HEK293 (cell line): ENCODE results near the gene PLK4.

Source experiments
- CTCF ChIA-PET: fragments of 350-600 bp; formaldehyde crosslinking; extraction: SDS; loops from one replicate; lab custom pipeline; 2021; ENCODE audit warnings: antibody characterized with exemption; lab: Yijun Ruan, JAX
- POLR2A ChIA-PET: fragments of 300-600 bp; formaldehyde crosslinking; extraction: SDS; loops from one replicate; lab custom pipeline; 2020; ENCODE audit warnings: antibody characterized with exemption, inconsistent platforms; lab: Yijun Ruan, JAX
- H3K27ac ChIP-seq: fragments of 200-500 bp; sonication (Bioruptor generic); 2 replicates; pipeline ENCODE4 v1.5.1; 2014; ENCODE audit warnings: low read depth, low read length, control low read depth, inconsistent platforms; ENCODE audit errors: extremely low read depth
- H3K36me3 ChIP-seq, 2 experiments: fragments of 200-500 bp in 1 of 2; sonication (Bioruptor generic) in 1 of 2; 1 replicate in 1 of 2; 2 replicates in 1 of 2; pipeline ENCODE4 v1.5.1; 2014 to 2017; ENCODE audit warnings: inconsistent platforms in 2 of 2, low read length in 2 of 2; ENCODE audit not compliant: control insufficient read depth in 2 of 2, insufficient read depth in 1 of 2
- H3K4me1 ChIP-seq: fragments of 200-500 bp; sonication (Bioruptor generic); 2 replicates; pipeline ENCODE4 v1.5.1; 2014; ENCODE audit warnings: mild to moderate bottlenecking, low read length, inconsistent platforms; ENCODE audit not compliant: control insufficient read depth, insufficient read depth
- H3K4me3 ChIP-seq: 2 replicates; pipeline ENCODE4 v1.5.1; 2011; ENCODE audit warnings: low read depth, mild to moderate bottlenecking, control low read depth, low read length, moderate library complexity
- H3K9me3 ChIP-seq: fragments of 200-500 bp; sonication (Bioruptor generic); 2 replicates; pipeline ENCODE4 v1.5.1; 2014; ENCODE audit warnings: low read depth, low read length, inconsistent platforms; ENCODE audit not compliant: control insufficient read depth, insufficient read depth
- HOXC10 ChIP-seq: sonication (generic); formaldehyde crosslinking; IDR thresholded peaks from 2 replicates; pipeline ENCODE4 v1.8.1; 2023; ENCODE audit warnings: mild to moderate bottlenecking, missing genetic modification reagents
- MEIS1 ChIP-seq: sonication (generic); formaldehyde crosslinking; IDR thresholded peaks from 2 replicates; pipeline ENCODE4 v1.8.1; 2022; ENCODE audit warnings: missing genetic modification reagents, mild to moderate bottlenecking, borderline replicate concordance
- MYNN ChIP-seq: fragments of 450-650 bp; formaldehyde crosslinking; IDR thresholded peaks from 2 replicates; pipeline ENCODE4 v1.5.1; 2016; ENCODE audit warnings: missing biosample characterization, missing genetic modification characterization, borderline replicate concordance
- OVOL3 ChIP-seq: fragments of 450-650 bp; formaldehyde crosslinking; IDR thresholded peaks from 2 replicates; pipeline ENCODE4 v1.5.1; 2016; ENCODE audit warnings: missing biosample characterization, missing genetic modification characterization
- ZIC2 ChIP-seq: fragments of 450-650 bp; formaldehyde crosslinking; IDR thresholded peaks from 2 replicates; pipeline ENCODE4 v1.5.1; 2016; ENCODE audit warnings: missing biosample characterization, missing genetic modification characterization
- ZNF157 ChIP-seq: fragments of 450-650 bp; formaldehyde crosslinking; IDR thresholded peaks from 2 replicates; pipeline ENCODE4 v1.5.1; 2016; ENCODE audit warnings: missing biosample characterization, missing genetic modification characterization
- ZNF169 ChIP-seq: fragments of 450-650 bp; formaldehyde crosslinking; IDR thresholded peaks from 2 replicates; pipeline ENCODE4 v1.5.1; 2016; ENCODE audit warnings: missing biosample characterization, missing genetic modification characterization
- ZNF223 ChIP-seq: fragments of 450-650 bp; formaldehyde crosslinking; IDR thresholded peaks from 2 replicates; pipeline ENCODE4 v1.5.1; 2016; ENCODE audit warnings: missing biosample characterization, missing genetic modification characterization
- ZNF23 ChIP-seq: fragments of 450-650 bp; formaldehyde crosslinking; IDR thresholded peaks from 2 replicates; pipeline ENCODE4 v1.5.1; 2016; ENCODE audit warnings: missing biosample characterization, missing genetic modification characterization, borderline replicate concordance
- ZNF354C ChIP-seq: fragments of 450-650 bp; formaldehyde crosslinking; IDR thresholded peaks from 2 replicates; pipeline ENCODE4 v1.5.1; 2016; ENCODE audit warnings: missing biosample characterization, missing genetic modification characterization, low read depth, borderline replicate concordance
- ZNF37A ChIP-seq: fragments of 450-650 bp; IDR thresholded peaks from 2 replicates; pipeline ENCODE4 v1.5.1; 2018; ENCODE audit warnings: missing biosample characterization, missing genetic modification characterization
- ZNF449 ChIP-seq: fragments of 450-650 bp; formaldehyde crosslinking; IDR thresholded peaks from 2 replicates; pipeline ENCODE4 v1.5.1; 2017; ENCODE audit warnings: missing biosample characterization, mild to moderate bottlenecking, missing genetic modification characterization, moderate library complexity
- ZNF560 ChIP-seq: fragments of 450-650 bp; formaldehyde crosslinking; IDR thresholded peaks from 2 replicates; pipeline ENCODE4 v1.5.1; 2017; ENCODE audit warnings: missing biosample characterization, missing genetic modification characterization, borderline replicate concordance
- ZNF596 ChIP-seq: fragments of 450-650 bp; IDR thresholded peaks from 2 replicates; pipeline ENCODE4 v1.5.0; 2018; ENCODE audit warnings: missing biosample characterization, mild to moderate bottlenecking, missing genetic modification characterization, moderate library complexity
- ZNF658 ChIP-seq: fragments of 450-650 bp; formaldehyde crosslinking; IDR thresholded peaks from 2 replicates; pipeline ENCODE4; 2016; ENCODE audit warnings: missing biosample characterization, missing genetic modification characterization
- ZNF776 ChIP-seq: fragments of 450-650 bp; formaldehyde crosslinking; IDR thresholded peaks from 2 replicates; pipeline ENCODE4 v1.5.0; 2017; ENCODE audit warnings: missing biosample characterization, missing genetic modification characterization, borderline replicate concordance
- ZNF837 ChIP-seq: fragments of 450-650 bp; formaldehyde crosslinking; IDR thresholded peaks from 2 replicates; pipeline ENCODE4 v1.5.1; 2016; ENCODE audit warnings: missing biosample characterization, missing genetic modification characterization
- TF ChIP-seq, protein P1 (sequence below): fragments of 450-650 bp; formaldehyde crosslinking; IDR thresholded peaks from 2 replicates; pipeline ENCODE4 v1.5.1; 2016; ENCODE audit warnings: missing biosample characterization, missing genetic modification characterization
- TF ChIP-seq, protein P2 (sequence below): fragments of 450-650 bp; formaldehyde crosslinking; IDR thresholded peaks from 2 replicates; pipeline ENCODE4 v1.5.1; 2016; ENCODE audit warnings: missing biosample characterization, missing genetic modification characterization
- TF ChIP-seq, protein P3 (sequence below): fragments of 450-650 bp; formaldehyde crosslinking; IDR thresholded peaks from 2 replicates; pipeline ENCODE4 v1.5.1; 2016; ENCODE audit warnings: missing biosample characterization, missing genetic modification characterization

The PLK4 gene

GRCh38 chr4:127843704-127844600, 36.7 kb upstream of the PLK4 start:
- ChIA-PET CTCF (no interaction called here), POLR2A (no interaction called here)

DNA sequence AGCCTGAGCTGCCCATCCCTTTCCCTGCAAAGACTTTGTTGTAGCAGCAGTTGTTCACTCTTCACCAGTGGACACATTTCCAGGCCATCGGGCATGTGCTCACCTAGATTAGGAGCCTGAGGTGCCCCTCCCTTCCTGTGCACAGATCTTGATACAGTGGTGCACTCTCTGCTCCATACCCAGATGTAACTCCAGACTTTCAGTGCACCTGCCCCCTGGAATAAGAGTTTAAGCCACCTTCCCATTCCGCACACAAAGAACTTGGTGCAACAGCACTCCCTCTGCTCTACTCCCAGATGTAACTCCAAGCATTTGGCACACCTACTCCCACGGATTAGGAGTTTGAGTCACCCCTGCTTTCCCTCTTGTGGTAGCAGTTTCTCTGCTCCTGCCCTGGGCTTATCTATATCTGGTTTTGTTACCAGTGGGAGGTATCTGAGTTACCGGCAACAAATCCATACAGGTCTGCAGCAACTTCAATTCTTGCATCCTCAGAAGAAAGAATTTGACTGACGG, 36.0 kb upstream of the PLK4 start:
- H3K27ac ChIP-seq = no peak overlapping the region
- no peak for TF ChIP-seq ZNF354C (tag by site-specific recombination)
- TF ChIP-seq ZNF23 (tag by site-specific recombination) = no peak
- no peak for TF ChIP-seq MEIS1 (CRISPR knock-in tag)
- no peak for TF ChIP-seq ZNF157 (tag by site-specific recombination)
- H3K9me3 ChIP-seq = no peaks in the 10 kb centered on the region
- ChIA-PET CTCF (no interaction called here), POLR2A (no interaction called here)
- no peak overlapping the region for H3K4me3 ChIP-seq
- H3K4me1 ChIP-seq = no peaks in the 10 kb centered on the region
- no peaks in the 10 kb centered on the region for H3K36me3 ChIP-seq

More at GRCh38 chr4:127843704-127844600, 36.7 kb upstream of the PLK4 start:
- Histone ChIP-seq H3K36me3 (no peaks in the 10 kb centered on the region), H3K4me1 (no peaks in the 10 kb centered on the region), H3K27ac (no peak overlapping the region), H3K9me3 (no peaks in the 10 kb centered on the region), H3K4me3 (no peak overlapping the region)
- TF ChIP-seq, protein P1, sequence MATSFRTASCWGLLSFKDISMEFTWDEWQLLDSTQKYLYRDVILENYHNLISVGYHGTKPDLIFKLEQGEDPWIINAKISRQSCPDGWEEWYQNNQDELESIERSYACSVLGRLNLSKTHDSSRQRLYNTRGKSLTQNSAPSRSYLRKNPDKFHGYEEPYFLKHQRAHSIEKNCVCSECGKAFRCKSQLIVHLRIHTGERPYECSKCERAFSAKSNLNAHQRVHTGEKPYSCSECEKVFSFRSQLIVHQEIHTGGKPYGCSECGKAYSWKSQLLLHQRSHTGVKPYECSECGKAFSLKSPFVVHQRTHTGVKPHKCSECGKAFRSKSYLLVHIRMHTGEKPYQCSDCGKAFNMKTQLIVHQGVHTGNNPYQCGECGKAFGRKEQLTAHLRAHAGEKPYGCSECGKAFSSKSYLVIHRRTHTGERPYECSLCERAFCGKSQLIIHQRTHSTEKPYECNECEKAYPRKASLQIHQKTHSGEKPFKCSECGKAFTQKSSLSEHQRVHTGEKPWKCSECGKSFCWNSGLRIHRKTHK (tag by site-specific recombination) = no peak
- TF ChIP-seq HOXC10 (CRISPR knock-in tag) (no peak), ZNF223 (tag by site-specific recombination) (no peak), OVOL3 (tag by site-specific recombination) (no peak), MYNN (no peak), ZNF169 (no peak), ZNF658 (no peak), ZNF449 (tag by site-specific recombination) (no peak), ZIC2 (tag by site-specific recombination) (no peak), ZNF837 (tag by site-specific recombination) (no peak), ZNF776 (no peak), ZNF560 (tag by site-specific recombination) (no peak), ZNF37A (tag by site-specific recombination) (no peak), ZNF596 (tag by site-specific recombination) (no peak)
- TF ChIP-seq, protein P2, sequence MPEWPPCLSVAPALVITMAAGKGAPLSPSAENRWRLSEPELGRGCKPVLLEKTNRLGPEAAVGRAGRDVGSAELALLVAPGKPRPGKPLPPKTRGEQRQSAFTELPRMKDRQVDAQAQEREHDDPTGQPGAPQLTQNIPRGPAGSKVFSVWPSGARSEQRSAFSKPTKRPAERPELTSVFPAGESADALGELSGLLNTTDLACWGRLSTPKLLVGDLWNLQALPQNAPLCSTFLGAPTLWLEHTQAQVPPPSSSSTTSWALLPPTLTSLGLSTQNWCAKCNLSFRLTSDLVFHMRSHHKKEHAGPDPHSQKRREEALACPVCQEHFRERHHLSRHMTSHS (tag by site-specific recombination) = no peak
- TF ChIP-seq, protein P3, sequence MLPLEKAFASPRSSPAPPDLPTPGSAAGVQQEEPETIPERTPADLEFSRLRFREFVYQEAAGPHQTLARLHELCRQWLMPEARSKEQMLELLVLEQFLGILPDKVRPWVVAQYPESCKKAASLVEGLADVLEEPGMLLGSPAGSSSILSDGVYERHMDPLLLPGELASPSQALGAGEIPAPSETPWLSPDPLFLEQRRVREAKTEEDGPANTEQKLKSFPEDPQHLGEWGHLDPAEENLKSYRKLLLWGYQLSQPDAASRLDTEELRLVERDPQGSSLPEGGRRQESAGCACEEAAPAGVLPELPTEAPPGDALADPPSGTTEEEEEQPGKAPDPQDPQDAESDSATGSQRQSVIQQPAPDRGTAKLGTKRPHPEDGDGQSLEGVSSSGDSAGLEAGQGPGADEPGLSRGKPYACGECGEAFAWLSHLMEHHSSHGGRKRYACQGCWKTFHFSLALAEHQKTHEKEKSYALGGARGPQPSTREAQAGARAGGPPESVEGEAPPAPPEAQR = no peak
